HG02885 (cell line): ENCODE data around the gene RABL2B.

ENCODE experiments used
- ATAC-seq: cut with Tn5 transposase; IDR thresholded peaks from one replicate; pipeline ENCODE4 v1.9.1; 2021; ENCODE audit warnings: mild to moderate bottlenecking; ENCODE audit not compliant: unreplicated experiment, poor library complexity

RABL2B gene

GRCh38 chr22:50739279-50739691, 44.2 kb downstream of the RABL2B start:
- ATAC-seq = no peak

- no peak for ATAC-seq
These were observed 44.7 kb downstream of the RABL2B start for GRCh38 chr22:50738649-50739227.

DNA sequence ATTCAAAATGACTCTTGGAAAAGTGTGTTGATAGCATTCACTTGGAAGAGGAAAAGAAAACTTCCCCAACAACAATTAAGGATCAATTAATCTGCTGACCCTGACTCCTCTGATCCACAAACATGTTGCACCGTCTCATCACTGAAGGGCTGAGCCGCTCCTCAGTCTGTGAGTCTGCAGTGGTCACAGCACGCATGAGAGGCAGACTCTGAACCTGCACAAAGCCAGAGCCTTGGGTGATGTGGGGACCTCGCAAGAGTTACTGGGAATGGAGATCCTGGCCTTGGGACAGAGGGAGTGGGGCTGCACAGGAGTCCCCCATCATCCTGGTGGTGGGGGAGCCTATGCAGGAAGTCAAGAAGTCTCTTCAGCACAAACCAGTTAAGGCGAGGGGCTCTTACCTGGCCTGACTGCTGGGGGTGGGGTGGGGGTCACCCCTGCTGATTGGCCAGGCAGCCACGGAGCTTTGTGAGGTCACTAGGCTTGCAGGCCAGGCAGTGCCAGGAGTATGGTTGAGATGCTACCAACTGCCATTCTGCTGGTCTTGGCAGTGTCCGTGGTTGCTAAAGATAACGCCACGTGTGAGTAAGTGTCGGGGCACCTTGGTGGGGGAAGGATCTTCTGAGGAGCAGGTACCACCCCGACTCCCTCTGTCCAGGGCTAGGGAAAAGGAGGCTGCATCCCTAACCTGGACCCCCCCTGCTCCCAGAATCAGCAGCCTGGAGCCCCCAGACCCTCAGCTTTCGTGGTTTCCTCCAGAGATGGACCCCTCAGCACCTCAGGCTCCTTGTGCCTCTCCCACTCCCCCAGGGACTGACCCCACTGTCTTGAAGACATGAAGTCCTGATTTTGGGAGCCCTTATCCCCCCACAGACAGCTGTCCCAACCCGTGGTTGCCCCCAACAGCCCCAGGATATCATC, 45.4 kb downstream of the RABL2B start, which contains the start of gene ACR:
Gene ACR, plus strand, starts transcription at position 477 of the 921 bp plus-strand sequence. Its CDS starts 32 bp downstream, at position 509.
- no peak for ATAC-seq

DNA sequence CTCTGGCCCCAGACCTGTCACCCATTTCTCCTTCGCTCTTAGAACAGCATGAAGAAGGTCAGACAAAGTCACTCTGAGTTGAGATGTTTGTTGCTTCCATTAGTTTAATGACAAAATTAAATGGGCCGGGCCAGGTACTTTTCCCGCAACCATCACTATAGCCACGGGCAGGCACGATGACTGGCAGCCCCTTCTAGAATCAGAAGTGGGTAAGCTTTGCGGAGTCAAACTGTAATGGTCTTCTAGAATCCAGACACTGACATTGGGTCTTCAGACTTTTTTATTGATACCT, 47.8 kb downstream of the RABL2B start:
- no peak for ATAC-seq

DNA sequence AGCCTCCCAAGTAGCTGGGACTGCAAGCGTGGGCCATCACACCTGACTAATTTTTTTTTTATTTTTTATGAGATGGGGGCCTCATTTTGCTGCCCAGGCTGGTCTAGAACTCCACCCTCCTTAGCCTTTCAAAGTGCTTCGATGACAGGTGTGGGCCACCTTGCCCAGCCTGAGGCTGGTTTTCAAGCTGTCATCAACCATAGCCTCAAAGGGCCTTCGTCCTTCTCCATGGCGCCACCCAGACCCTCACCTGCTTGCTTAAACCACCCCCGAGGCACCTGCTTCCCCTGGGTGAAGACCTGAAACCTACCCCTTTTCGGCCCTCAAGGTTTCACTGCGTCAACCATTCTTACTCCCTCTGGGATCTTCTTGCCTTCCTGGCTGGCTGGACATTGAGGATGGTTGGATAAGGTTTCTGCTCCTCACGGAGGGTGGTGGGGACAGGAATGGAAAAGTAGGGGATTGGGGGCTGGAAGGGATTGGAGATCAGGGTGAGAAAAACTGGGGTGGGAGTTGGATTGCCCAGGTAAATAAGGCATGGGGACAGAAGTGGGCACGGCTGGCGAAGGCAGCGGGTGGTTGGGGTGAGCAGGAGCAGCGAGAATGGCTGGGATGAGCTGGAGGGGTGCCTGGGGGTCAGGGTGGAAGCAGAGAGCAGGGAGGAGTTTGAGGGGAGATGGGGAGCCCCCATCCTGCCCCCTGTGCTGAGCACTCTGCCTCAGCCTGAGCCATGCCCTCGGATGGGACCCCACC, 48.3 kb downstream of the RABL2B start:
- ATAC-seq = no peak

DNA sequence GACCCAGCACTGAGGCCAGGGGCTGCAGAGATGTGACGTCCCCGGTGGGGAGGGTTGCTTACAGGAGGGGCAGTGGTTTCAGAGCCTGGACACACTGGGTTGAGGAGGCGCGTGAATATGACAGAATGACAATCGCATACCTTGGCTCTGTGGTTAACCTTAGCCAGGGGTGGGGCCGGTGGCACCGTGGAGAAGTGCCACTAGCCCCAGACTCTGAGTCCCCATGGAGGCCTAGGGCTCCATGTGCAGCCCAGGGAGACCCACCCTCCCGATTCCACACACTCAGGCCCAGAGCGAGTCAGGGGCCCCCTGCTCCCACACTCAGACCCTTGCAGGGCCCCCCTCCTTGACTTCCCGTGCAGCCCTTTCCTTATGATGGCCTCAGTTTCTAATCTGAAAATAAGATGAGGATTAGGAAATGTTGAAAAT, 49.1 kb downstream of the RABL2B start:
- no peak for ATAC-seq

GRCh38 chr22:50733521-50734342, 49.7 kb downstream of the RABL2B start:
- no peak for ATAC-seq

DNA sequence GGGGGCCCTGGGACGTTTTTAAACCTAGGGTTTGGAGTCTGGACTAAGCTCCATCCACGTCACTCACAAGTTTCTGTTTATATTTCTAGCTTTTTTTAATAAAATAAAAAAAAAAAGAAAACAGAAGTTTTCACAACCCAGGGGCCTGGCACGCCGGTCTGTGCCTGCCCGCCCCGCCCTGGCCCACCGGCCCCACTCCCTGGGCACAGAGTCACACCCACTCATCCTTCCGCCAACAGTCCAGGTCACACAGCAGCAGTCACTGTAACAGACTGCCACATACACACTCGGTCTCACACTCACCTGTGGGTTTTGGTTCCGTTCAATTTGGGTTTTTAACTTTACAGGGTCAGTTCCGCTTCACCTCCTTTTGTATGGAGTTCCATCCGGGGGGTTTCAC, 50.8 kb downstream of the RABL2B start:
- no peak for ATAC-seq

DNA sequence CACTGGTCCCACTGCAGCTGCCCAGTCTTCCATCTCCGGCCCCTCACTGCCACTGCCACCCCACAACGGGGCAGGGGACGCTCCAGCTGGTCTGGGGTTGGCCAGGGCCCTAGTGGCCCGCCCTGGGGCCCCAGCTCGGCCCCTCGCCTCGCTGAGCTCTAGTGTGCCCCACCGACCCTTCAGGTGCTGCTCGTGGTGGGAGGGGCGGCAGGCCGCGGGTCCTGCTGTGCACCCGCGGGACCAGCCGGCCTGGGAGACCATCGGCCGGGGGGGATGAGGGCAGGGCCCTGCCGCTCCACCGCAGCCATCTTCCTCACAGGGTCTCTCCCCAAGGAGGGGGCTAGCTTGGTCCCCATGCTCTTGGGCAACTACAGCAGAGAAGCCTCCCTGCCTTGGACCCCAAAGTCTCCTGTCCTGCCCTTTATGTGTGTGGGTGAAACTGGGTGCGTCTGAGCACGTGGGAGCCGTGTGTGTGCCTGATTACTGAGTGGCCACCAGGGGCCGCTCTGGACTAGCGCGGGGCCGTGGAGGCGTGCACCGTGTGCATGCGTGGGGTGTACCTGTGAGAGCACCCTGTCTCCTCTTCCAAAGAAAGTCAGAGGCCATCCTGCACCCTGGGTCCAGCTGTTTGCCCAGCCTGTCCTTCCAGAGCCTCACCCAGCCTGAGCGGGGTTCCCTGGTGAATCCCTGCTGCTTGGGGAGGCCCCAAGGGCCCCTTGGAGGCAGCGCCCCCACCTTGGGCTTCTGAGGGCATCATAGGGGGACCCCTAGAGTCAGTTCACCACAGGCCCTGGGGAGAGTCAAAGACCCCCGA, 51.4 kb downstream of the RABL2B start:
- no peak for ATAC-seq

DNA sequence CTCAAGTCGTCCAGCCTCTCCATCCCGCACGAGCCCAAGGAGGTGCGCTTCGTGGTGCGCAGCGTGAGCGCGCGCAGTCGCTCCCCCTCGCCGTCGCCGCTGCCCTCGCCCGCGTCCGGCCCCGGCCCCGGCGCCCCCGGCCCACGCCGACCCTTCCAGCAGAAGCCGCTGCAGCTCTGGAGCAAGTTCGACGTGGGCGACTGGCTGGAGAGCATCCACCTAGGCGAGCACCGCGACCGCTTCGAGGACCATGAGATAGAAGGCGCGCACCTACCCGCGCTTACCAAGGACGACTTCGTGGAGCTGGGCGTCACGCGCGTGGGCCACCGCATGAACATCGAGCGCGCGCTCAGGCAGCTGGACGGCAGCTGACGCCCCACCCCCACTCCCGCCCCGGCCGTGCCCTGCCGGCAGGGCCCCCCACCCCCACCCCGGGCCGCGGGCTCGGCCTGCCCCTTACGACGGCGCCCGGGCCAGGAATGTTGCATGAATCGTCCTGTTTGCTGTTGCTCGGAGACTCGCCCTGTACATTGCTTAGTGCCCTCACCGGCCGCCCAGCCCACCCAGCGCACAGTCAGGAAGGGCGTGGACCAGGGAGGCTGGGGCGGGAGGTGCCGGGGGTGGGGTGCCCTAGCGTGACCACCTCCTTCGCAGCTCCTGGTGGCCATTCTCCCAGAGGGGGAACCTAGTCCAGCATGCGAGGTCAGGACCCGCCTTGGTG, 52.3 kb downstream of the RABL2B start:
- no peak for ATAC-seq

GRCh38 chr22:50730013-50730891, 53.2 kb downstream of the RABL2B start:
- no peak for ATAC-seq

- no peak for ATAC-seq
These were observed 53.9 kb downstream of the RABL2B start for GRCh38 chr22:50729391-50730012.

DNA sequence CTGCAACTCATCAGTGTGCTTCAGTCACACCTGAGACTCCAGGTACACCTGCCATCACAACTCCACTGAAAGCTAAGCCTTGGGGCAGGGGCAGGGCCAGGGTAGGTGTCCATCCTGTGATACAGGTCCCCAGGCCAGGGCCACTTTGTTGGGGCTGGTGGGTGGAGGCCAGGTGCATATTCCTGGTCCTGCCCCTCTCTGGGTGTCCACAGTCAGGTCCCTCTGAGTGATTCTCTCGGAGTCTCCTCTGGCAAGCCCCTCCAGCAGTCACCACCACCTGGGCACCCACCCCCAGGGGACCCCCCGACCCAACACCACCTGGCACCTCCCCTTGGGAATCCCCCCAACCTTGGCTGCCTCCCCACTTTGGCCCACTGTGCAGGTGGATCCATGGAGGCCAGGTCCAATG, 54.9 kb downstream of the RABL2B start:
- ATAC-seq = no peak

- no peak for ATAC-seq
These were observed 55.5 kb downstream of the RABL2B start for GRCh38 chr22:50727678-50728522.

- no peak for ATAC-seq
These were observed 56.6 kb downstream of the RABL2B start for GRCh38 chr22:50726643-50727340.

- no peak for ATAC-seq
These were observed 57.8 kb downstream of the RABL2B start for GRCh38 chr22:50725597-50725996.
